ENCODE results near the gene RUVBL1.
A peak's percentile ranks its signal among the peaks of the same experiment; 100 is the strongest.

Gene RUVBL1

GRCh38 chr3:128083396-128083795 lies 40.2 kb downstream of the RUVBL1 start:
- DNase-seq (ENCODE audit: low spot score): no peak

GRCh38 chr3:128082546-128082945 lies 41.1 kb downstream of the RUVBL1 start:
- no peak for DNase-seq (ENCODE audit: low spot score)

GRCh38 chr3:128081846-128082245 lies 41.8 kb downstream of the RUVBL1 start:
- no peak for DNase-seq (ENCODE audit: low spot score)

DNA sequence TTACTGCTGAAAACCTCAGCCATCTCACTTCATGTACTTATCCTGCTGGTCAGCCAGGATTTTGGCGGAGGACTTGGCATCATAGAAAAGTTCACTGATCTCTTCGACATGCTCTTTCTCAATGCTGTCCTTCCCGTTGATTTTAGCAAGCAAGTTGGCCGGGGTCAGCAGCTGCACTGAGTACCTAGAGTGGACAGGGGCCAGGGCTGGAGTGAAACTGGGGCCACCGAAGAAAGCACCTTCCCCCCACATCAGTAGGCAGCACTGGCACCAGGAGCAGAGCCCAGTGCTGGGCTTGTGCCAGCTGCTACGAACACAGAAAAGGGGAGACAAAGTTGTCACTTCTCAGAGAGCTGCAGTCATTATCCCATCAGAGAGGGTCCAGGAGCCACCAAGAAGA lies 42.4 kb downstream of the RUVBL1 start:
- no peak for DNase-seq (ENCODE audit: low spot score)

- DNase-seq (ENCODE audit: low spot score): no peak
Observed at GRCh38 chr3:128080323-128081080, 43.1 kb downstream of the RUVBL1 start.

DNA sequence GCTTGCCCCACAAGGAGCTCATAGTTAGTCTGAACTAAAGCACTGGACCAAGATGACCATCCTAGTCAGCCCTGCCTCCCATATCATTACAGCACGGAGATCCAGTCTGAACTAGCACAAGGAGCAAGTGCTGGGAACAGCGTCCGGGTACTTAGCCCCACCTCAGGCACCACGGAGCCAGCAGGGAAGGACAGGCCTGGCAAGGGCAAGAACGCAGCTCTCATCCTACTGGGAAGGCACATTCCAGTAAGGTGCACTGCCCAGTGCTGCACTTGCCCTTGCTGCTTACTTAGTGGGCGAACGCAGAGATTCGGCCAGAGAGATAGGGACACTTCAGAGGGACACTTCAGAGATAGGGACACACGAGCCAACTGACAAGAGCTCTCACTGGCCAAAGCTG lies 43.8 kb downstream of the RUVBL1 start:
- DNase-seq (ENCODE audit: low spot score): no peak

GRCh38 chr3:128078875-128079274 lies 44.7 kb downstream of the RUVBL1 start:
- DNase-seq (ENCODE audit: low spot score): no peak

DNA sequence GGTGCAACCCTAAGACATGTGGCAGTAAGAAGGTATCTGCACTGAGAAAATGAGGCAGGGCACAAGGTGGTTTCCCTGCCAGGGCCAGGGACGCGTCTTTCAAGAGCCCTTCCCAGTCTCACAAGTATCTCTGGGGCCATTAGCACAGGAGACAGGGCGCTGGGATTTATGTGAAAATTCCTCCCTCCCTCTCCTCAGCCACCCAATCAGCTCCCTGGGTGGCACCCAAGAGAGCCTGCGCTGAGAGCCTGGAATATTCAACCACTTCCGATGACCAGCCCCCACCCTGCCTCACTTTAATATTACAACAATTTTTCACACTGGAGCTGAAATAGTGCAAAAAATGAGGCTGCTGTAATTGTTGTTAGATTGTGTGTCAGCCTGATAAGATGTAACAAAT lies 45.3 kb downstream of the RUVBL1 start:
- no peak for DNase-seq (ENCODE audit: low spot score)

- DNase-seq (ENCODE audit: low spot score): no peak
Observed at GRCh38 chr3:128077665-128078064, 45.9 kb downstream of the RUVBL1 start.

GRCh38 chr3:128077202-128077624 lies 46.4 kb downstream of the RUVBL1 start:
- peak; percentile 41 for DNase-seq (ENCODE audit: low spot score)

DNA sequence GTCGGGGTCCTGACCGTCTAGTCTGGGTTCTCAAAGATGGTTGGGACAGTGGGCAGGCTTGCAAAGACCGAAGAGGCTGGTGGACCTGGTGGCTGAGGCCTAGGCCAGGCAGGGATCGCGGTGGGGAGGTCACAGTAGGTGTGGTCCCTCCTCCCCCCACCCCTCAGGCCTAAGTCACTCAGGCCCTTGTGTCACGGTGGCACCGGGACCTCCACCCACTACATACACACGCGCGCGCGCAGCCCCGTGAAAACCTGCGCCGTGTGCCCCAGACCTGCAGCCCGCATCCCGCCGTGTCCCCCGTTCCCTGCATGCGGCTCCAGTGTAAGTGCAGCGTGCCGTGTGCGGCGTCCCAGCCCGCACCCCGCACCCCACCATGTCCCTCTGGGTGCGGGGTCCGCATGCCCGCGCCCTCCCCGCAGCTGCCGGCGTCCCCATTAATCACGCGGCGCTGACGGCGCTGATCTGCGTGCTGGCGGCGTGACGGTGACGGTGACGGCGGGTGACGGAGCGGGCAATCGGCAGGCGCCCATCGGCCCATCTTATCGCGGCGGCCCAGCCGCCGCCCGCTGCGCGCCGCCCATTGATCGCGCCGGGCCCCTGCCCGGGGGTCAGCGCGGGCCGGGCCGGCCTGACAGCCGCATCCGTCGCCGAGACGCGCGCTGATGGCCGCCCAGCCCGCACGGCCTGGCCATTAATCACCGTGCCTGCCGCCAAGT lies 47.0 kb downstream of the RUVBL1 start:
- no peak for DNase-seq (ENCODE audit: low spot score)

DNA sequence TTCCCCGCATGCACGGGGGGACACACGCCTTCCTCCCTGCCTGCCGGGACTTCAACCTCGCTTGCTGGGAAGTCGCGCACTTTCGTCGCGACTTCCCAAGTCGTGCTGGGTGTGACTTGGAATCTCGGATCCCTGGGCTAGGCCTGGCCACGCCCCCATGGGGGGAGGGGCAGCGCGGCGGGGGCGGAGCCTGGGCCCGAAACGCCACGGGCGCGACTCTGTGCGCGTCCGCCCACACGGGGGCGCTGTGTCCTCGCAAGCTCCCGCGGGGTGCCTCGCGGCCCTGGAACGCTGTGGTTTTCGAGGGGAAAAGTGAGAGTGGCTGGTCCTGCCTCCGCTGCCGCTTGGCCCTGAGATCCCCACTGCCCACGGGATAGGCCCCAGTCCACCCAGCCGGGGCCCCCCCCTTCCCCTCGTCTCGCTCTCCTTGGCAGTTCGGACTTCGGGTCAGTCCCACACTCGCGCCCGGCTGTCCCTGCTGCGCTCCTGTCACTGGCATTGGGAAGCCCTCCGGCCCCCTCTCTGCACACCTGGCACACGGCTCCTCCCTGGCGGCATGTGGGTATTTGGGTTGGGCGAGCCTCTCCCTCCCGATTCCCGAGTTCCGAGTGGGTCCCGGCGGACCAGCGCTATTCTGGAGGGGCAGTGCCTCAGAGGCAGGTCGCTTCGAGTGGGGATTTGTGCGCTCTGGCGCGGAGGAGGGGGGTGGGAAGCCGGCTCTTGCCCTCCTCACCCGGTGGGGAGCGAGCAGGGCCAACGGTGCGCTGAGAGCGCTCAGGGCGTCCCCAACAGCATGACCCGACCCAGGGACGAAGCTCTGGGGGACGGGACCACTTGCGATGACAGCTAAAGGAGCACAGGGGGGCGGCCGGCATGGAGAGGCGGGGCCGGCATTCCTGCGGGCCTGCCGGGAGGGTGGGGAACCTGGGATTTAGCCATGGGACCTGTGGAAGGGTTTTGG lies 47.8 kb downstream of the RUVBL1 start:
- peak; percentile 86 for DNase-seq (ENCODE audit: low spot score)

- no peak for DNase-seq (ENCODE audit: low spot score)
Observed at GRCh38 chr3:128074851-128075521, 48.6 kb downstream of the RUVBL1 start.

- no peak for DNase-seq (ENCODE audit: low spot score)
Observed at GRCh38 chr3:128073807-128074206, 49.8 kb downstream of the RUVBL1 start.

DNA sequence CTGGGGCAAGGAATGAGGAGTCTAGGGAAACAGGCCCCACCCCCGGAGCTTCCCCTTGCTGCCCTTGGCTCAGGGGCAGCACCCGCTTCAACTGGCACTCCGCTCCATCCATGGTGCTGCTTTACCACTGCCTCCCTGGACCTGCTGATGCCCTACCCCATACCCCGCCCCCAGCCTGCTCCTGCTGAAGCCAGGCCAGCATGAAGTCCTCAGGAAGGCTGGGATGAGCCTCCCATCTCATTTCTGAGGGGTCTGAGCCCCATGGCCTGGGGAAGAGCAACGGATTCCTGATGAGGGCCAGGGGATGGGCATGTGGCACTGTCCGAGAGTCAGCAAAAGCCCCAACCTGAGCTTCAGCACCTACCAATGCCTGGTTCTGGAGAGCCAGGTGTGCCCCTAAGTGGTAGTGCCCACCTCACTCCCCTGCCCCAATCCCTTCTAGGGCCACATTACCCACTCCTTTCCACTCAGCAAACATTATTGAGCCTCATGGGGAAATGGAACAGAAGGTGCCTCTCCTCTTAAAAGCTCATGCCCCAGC lies 50.4 kb downstream of the RUVBL1 start:
- DNase-seq (ENCODE audit: low spot score): no peak

- no peak for DNase-seq (ENCODE audit: low spot score)
Observed at GRCh38 chr3:128072454-128073184, 51.0 kb downstream of the RUVBL1 start.

- no peak for DNase-seq (ENCODE audit: low spot score)
Observed at GRCh38 chr3:128071771-128072453, 51.7 kb downstream of the RUVBL1 start.

- no peak for DNase-seq (ENCODE audit: low spot score)
Observed at GRCh38 chr3:128070898-128071591, 52.6 kb downstream of the RUVBL1 start.

- DNase-seq (ENCODE audit: low spot score): no peak
Observed at GRCh38 chr3:128069271-128069670, 54.3 kb downstream of the RUVBL1 start.

All from pons (tissue), 1 donor.